SK-N-SH (cell line): Measurements from ENCODE around the gene PEX26. TPM values are rescaled to one million over a fixed set of nuclear protein-coding genes. Genes with fewer than 3 reads are reported as not detected.

Source experiments
- CTCF ChIA-PET: fragments of 300-600, 350-600 bp; formaldehyde crosslinking; extraction: SDS; loops from one replicate; lab custom pipeline; 2021; lab: Yijun Ruan, JAX
- POLR2A ChIA-PET: fragments of 350-600 bp; sonication (Branson Sonifier 250); formaldehyde crosslinking; extraction: SDS; loops from one replicate; lab custom pipeline; 2020; ENCODE audit warnings: antibody characterized with exemption, inconsistent platforms; lab: Yijun Ruan, JAX
- DNase-seq: peaks from one replicate; pipeline ENCODE4 v3.0.0; 2012
- H2AFZ ChIP-seq: fragments of 200-600 bp; sonication (generic); 2 replicates; pipeline ENCODE4 v1.8.1; 2016; ENCODE audit warnings: antibody characterized with exemption, mild to moderate bottlenecking, low read depth
- H3F3A ChIP-seq: fragments of 200-600 bp; sonication (generic); replicated peaks from 2 replicates; pipeline ENCODE3; 2016; ENCODE audit warnings: antibody characterized with exemption, mild to moderate bottlenecking; ENCODE audit not compliant: insufficient read depth
- H3K27ac ChIP-seq, 2 experiments: fragments of 200-500 bp in 1 of 2; fragments of 200-600 bp in 1 of 2; sonication (Bioruptor generic) in 1 of 2; sonication (generic), shearing (Covaris generic) in 1 of 2; 2 replicates each; pipeline versions ENCODE4 v1.5.1 to v1.6.1; 2014 to 2016; ENCODE audit warnings: low read depth in 2 of 2, inconsistent platforms in 1 of 2, low read length in 1 of 2, mild to moderate bottlenecking in 1 of 2, mixed read lengths in 1 of 2
- H3K27me3 ChIP-seq: fragments of 200-600 bp; sonication (generic), shearing (Covaris generic); 2 replicates; pipeline ENCODE4 v1.6.1; 2016; ENCODE audit warnings: mixed run types; ENCODE audit not compliant: insufficient read depth
- H3K36me3 ChIP-seq, 2 experiments: fragments of 200-500 bp in 1 of 2; fragments of 200-600 bp in 1 of 2; sonication (Bioruptor generic) in 1 of 2; sonication (generic) in 1 of 2; replicated peaks in 1 of 2; 2 replicates each; pipeline versions ENCODE3 to v1.5.1; 2014 to 2016; ENCODE audit warnings: low read length in 1 of 2, mild to moderate bottlenecking in 1 of 2; ENCODE audit not compliant: insufficient read depth in 2 of 2, control insufficient read depth in 1 of 2
- H3K4me1 ChIP-seq, 2 experiments: fragments of 200-500 bp in 1 of 2; fragments of 200-600 bp in 1 of 2; sonication (Bioruptor generic) in 1 of 2; sonication (generic), shearing (Covaris generic) in 1 of 2; 2 replicates each; pipeline versions ENCODE4 v1.5.1 to v1.6.1; 2014 to 2016; ENCODE audit warnings: low read depth in 1 of 2, low read length in 1 of 2, mixed run types in 1 of 2; ENCODE audit not compliant: insufficient read depth in 2 of 2, control insufficient read depth in 1 of 2
- H3K4me2 ChIP-seq: fragments of 200-600 bp; sonication (generic), shearing (Covaris generic); 2 replicates; pipeline ENCODE4 v1.6.1; 2017; ENCODE audit warnings: mixed run types
- H3K4me3 ChIP-seq, 2 experiments: fragments of 200-500 bp in 1 of 2; fragments of 200-600 bp in 1 of 2; sonication (Bioruptor generic) in 1 of 2; sonication (generic), shearing (Covaris generic) in 1 of 2; 2 replicates each; pipeline versions ENCODE4 v1.5.1 to v1.8.1; 2014 to 2016; ENCODE audit warnings: low read depth in 2 of 2, inconsistent platforms in 1 of 2, low read length in 1 of 2, mild to moderate bottlenecking in 1 of 2, mixed read lengths in 1 of 2, moderate library complexity in 1 of 2
- H3K79me2 ChIP-seq: fragments of 200-600 bp; sonication (generic); 2 replicates; pipeline ENCODE4 v1.8.1; 2017; ENCODE audit warnings: mild to moderate bottlenecking; ENCODE audit not compliant: insufficient read depth
- H3K9ac ChIP-seq: fragments of 200-600 bp; sonication (generic); 2 replicates; pipeline ENCODE4 v1.6.1; 2017; ENCODE audit warnings: mixed run types
- H3K9me2 ChIP-seq: fragments of 200-600 bp; sonication (generic); 2 replicates; pipeline ENCODE4 v1.6.1; 2017; ENCODE audit warnings: mixed run types
- H3K9me3 ChIP-seq: fragments of 200-600 bp; sonication (generic); 2 replicates; pipeline ENCODE4 v1.6.1; 2017; ENCODE audit warnings: mixed run types, mild to moderate bottlenecking, moderate library complexity
- H4K20me1 ChIP-seq: fragments of 200-600 bp; sonication (generic); 2 replicates; pipeline ENCODE4 v1.6.1; 2017; ENCODE audit warnings: mild to moderate bottlenecking, mixed run types; ENCODE audit not compliant: insufficient read depth
- CHD2 ChIP-seq: fragments of 150-350 bp; IDR thresholded peaks from 2 replicates; pipeline ENCODE4 v1.6.1; 2018; ENCODE audit warnings: low read length; ENCODE audit not compliant: partially characterized antibody
- ELF1 ChIP-seq: IDR thresholded peaks from 2 replicates; pipeline ENCODE4 v1.4.0; 2012
- EZH2phosphoT487 ChIP-seq: fragments of 200-600 bp; sonication (generic); IDR thresholded peaks from 2 replicates; pipeline ENCODE4 v1.6.1; 2017; ENCODE audit warnings: low read depth, mixed run types, mild to moderate bottlenecking, antibody characterized with exemption, moderate library complexity, borderline replicate concordance
- JUND ChIP-seq: IDR thresholded peaks from 2 replicates; pipeline ENCODE4 v1.4.0; 2012
- NFIC ChIP-seq: IDR thresholded peaks from 2 replicates; pipeline ENCODE4 v1.4.0; 2012; ENCODE audit warnings: borderline replicate concordance
- REST ChIP-seq: IDR thresholded peaks from 2 replicates; pipeline ENCODE4 v1.6.1; 2012; ENCODE audit warnings: mild to moderate bottlenecking, low read depth, low read length, moderate library complexity
- RXRA ChIP-seq: IDR thresholded peaks from 2 replicates; pipeline ENCODE4 v1.4.0; 2012; ENCODE audit warnings: low read depth, mild to moderate bottlenecking, borderline replicate concordance
- TAF1 ChIP-seq: IDR thresholded peaks from 2 replicates; pipeline ENCODE4 v1.6.1; 2012; ENCODE audit warnings: low read depth, mild to moderate bottlenecking, low read length, moderate library complexity, borderline replicate concordance
- TCF12 ChIP-seq: IDR thresholded peaks from 2 replicates; pipeline ENCODE4 v1.4.0; 2012
- TEAD4 ChIP-seq: IDR thresholded peaks from 2 replicates; pipeline ENCODE4 v1.4.0; 2012; ENCODE audit warnings: mild to moderate bottlenecking, borderline replicate concordance; ENCODE audit not compliant: insufficient read depth
- USF2 ChIP-seq: fragments of 150-350 bp; IDR thresholded peaks from 2 replicates; pipeline ENCODE4 v1.6.1; 2017; ENCODE audit warnings: antibody characterized with exemption, low read length, low read depth, borderline replicate concordance
- ZBTB33 ChIP-seq: IDR thresholded peaks from 2 replicates; pipeline ENCODE4 v1.4.0; 2012; ENCODE audit warnings: low read depth, borderline replicate concordance
- WGBS: methylation state at CpG from one replicate; pipeline ENCODE4 v1.1.6; 2017; ENCODE audit warnings: low lambda C conversion rate; 5-methylcytosine and 5-hydroxymethylcytosine counted together
- polyA plus RNA-seq, 3 experiments: library from polyadenylated mRNA; depleted of rRNA; stranded (reverse); fragments of >200 nt; gene quantifications; 2 replicates each; pipeline ENCODE4 v1.2.3, GENCODE V29; 2012

Gene PEX26
- polyA plus RNA-seq, 1 of the 3 experiments (the other 2 are of a cell fraction): 13.0 TPM

GRCh38 chr22:18069041-18069440, 8.7 kb upstream of the PEX26 start:
- WGBS: 90% methylated on average over 2 of the region's 2 CpGs
- Histone ChIP-seq H3K4me3 (no peak overlapping the region), H3K27ac (no peak overlapping the region), H3K36me3 (no peaks in the 10 kb centered on the region), H4K20me1 (no peaks in the 10 kb centered on the region), H3K4me2 (no peak overlapping the region), H3K79me2 (no peaks in the 10 kb centered on the region), H3K4me1 (no peaks in the 10 kb centered on the region; a peak in 1 of 4 replicates), H3F3A (no peaks in the 10 kb centered on the region), H3K9me2 (no peaks in the 10 kb centered on the region), H3K27me3 (no peaks in the 10 kb centered on the region), H3K9me3 (no peaks in the 10 kb centered on the region), H2AFZ (no peak overlapping the region), H3K9ac (no peak overlapping the region)
- no peak for TF ChIP-seq RXRA
- TF ChIP-seq NFIC: no peak
- TF ChIP-seq TEAD4: no peak
- TF ChIP-seq JUND: no peak
- TF ChIP-seq ELF1: no peak
- TF ChIP-seq TAF1: no peak
- TF ChIP-seq REST: no peak
- no peak for TF ChIP-seq CHD2
- TF ChIP-seq TCF12: no peak
- TF ChIP-seq EZH2phosphoT487: no peak
- no peak for TF ChIP-seq USF2
- TF ChIP-seq ZBTB33: no peak
- POLR2A ChIA-PET: no interaction called here
- CTCF ChIA-PET: interaction anchor here (1.0 to 2.5 kb wide), 4 partner anchors 44 to 326 kb away, joined by 3 to 16 read pairs (median 6); partner anchors contain the start of gene MICAL3
- DNase-seq: no peak
